ENCODE measurements around the gene C2. TPM values are rescaled to one million over a fixed set of nuclear protein-coding genes. Genes with fewer than 3 reads are reported as not detected.
A peak's percentile ranks its signal among the peaks of the same experiment; 100 is the strongest.
"Not testable (repeated sequence)": the region's sequence is repeated elsewhere in the genome, so short reads cannot be mapped to it uniquely, and the experiment has no call there.

The C2 gene
- total RNA-seq, 1 donor from 2014 or later, result 2.9 TPM

DNA sequence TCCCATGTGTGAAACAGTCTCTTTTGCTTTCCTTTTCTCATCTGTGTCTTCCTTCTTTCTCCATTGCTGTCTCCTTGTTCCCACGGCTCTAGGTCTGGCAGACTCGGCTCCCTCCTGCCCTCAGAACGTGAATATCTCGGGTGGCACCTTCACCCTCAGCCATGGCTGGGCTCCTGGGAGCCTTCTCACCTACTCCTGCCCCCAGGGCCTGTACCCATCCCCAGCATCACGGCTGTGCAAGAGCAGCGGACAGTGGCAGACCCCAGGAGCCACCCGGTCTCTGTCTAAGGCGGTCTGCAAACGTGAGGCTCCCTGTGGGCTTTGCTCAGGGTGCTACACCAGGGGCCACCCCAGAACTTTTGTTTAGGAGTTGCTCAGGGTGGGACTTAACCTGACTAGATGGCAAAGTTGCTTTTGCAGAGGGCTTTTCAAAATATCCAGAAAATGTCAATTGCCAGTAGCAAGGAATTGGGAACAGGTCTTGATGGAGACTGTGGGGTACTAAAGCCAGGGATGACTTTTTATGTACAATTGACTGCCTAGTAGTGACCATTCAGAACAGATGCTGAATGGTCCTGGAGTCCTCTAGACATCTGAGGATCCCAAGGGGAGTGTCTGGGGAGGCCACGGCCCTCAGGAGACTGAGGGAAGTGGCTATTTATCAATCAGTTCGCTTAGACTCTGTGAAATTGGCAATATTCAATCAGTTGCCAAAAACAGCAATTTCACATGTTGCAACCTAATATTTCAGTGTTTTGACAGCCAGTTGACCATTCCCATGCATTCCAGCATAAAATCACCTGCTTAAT, 550 bp downstream of the C2 start:
- ATAC-seq, result peak; percentile 31

DNA sequence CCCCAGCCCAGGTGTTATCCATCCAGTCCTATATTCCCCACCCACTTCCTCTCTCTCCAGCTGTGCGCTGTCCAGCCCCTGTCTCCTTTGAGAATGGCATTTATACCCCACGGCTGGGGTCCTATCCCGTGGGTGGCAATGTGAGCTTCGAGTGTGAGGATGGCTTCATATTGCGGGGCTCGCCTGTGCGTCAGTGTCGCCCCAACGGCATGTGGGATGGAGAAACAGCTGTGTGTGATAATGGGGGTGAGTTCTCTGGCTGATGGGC, 1.1 kb downstream of the C2 start:
- no peak for ATAC-seq

DNA sequence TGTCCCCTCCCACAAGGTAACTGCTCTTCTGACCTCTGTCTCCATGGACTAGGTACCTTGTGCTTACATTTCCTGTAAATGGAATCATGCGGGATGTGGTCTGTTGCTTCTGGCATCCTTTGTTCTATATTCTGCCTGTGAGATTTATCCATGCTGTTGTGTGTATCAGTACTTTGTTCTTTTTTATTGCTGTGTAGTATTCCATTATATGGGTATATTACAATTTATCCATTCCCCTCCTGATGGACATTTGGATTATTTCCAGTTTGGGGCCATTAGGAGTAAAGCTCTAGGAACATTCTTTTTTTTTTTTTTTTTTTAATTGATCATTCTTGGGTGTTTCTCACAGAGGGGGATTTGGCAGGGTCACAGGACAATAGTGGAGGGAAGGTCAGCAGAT, 3.4 kb downstream of the C2 start:
- ATAC-seq, result no peak

DNA sequence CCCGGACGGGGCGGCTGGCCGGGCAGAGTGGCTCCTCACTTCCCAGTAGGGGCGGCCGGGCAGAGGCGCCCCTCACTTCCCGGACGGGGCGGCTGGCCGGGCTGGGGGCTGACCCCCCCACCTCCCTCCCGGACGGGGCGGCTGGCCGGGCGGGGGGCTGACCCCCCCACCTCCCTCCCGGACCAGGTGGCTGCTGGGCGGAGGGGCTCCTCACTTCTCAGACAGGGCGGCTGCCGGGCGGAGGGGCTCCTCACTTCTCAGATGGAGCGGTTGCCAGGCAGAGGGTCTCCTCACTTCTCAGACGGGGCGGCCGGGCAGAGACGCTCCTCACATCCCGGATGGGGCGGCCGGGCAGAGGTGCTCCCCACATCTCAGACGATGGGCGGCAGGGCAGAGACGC, 4.6 kb downstream of the C2 start:
- not testable (repeated sequence) for ATAC-seq

DNA sequence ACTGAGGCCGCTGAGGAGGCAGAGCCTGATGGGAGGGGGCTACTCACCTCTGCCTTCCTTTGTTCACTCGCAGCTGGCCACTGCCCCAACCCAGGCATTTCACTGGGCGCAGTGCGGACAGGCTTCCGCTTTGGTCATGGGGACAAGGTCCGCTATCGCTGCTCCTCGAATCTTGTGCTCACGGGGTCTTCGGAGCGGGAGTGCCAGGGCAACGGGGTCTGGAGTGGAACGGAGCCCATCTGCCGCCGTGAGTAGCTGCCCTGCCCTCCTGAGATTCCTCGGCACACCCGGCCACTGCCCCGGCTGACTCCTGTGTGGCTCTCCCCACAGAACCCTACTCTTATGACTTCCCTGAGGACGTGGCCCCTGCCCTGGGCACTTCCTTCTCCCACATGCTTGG, 6.0 kb downstream of the C2 start:
- ATAC-seq, result peak; percentile 23

DNA sequence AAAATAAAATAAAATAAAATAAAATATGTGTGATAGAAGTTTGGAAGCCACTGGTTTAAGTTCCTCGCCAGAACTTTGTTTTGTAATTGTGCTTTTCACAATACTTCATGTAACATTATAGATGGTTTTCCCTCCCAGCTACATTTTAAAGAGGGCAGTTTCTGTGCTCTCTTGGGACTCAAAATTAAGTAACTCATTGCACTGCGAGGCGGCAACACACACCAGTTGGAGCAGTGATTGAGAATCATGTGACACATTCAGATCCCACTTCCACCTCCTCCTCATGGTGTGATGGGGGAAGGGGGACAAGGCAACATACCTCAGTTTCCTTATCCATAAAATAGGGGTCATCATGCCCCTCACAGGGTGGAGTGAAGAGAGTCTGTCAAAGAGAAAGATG, 7.5 kb downstream of the C2 start:
- no peak for ATAC-seq

DNA sequence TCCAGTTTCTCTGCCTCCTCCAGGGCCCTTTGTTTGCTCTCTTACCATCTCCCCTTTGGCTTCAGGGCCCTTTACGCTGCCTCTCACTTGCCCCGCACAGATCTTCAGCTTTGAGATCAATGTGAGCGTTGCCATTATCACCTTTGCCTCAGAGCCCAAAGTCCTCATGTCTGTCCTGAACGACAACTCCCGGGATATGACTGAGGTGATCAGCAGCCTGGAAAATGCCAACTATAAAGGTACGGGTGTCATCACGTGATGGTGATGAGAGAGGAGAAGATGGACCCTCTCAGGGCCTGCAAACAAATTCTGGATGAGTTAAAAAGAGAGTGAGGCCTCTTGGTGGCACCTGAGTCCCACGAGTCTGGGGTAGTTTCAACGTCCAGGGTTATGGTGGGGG, 8.3 kb downstream of the C2 start:
- no peak for ATAC-seq

DNA sequence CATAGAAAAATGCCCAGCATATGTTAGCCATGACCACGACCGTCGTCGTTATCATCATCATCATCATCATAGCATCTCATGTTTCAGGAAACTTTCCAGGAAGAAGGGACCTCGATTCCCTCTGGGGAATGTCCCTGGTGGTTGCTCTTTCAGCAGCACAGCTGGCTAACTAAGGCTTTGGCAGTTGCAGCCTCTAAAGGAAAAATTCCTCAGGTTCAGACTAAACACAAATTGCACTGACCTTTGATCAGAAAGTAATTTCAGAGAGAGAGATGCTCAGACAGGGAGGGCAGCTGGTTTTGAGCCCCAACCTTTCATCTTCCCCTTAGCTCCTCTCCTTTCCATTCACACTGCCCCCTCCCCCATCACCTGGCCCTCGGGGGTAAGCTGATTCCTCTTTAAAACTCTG, 12.7 kb downstream of the C2 start:
- ATAC-seq, result no peak

DNA sequence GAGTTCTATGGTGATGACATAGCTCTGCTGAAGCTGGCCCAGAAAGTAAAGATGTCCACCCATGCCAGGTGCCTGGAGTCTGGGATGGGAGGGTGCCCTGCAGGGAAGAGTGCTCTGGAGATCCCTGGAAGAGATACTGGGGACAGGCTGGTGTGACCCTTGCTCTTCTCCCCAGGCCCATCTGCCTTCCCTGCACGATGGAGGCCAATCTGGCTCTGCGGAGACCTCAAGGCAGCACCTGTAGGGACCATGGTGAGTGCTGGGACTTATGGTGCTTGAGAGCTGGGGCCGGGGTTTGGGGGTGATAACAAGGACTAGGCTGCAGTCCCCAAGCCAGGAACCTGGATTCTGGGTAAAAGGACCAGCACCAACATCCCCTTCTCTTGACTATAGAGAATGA, 16.2 kb downstream of the C2 start:
- ATAC-seq, result no peak

DNA sequence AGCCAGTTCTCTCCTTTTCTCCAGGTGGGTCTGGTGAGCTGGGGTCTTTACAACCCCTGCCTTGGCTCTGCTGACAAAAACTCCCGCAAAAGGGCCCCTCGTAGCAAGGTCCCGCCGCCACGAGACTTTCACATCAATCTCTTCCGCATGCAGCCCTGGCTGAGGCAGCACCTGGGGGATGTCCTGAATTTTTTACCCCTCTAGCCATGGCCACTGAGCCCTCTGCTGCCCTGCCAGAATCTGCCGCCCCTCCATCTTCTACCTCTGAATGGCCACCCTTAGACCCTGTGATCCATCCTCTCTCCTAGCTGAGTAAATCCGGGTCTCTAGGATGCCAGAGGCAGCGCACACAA, 17.6 kb downstream of the C2 start:
- ATAC-seq, result no peak

DNA sequence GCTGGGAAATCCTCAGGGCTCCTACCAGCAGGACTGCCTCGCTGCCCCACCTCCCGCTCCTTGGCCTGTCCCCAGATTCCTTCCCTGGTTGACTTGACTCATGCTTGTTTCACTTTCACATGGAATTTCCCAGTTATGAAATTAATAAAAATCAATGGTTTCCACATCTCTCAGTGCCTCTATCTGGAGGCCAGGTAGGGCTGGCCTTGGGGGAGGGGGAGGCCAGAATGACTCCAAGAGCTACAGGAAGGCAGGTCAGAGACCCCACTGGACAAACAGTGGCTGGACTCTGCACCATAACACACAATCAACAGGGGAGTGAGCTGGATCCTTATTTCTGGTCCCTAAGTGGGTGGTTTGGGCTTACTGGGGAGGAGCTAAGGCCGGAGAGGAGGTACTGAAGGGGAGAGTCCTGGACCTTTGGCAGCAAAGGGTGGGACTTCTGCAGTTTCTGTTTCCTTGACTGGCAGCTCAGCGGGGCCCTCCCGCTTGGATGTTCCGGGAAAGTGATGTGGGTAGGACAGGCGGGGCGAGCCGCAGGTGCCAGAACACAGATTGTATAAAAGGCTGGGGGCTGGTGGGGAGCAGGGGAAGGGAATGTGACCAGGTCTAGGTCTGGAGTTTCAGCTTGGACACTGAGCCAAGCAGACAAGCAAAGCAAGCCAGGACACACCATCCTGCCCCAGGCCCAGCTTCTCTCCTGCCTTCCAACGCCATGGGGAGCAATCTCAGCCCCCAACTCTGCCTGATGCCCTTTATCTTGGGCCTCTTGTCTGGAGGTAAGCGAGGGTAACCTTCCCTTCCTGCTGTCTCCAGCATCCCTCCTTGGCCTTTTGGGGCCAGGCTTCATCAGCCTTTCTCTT, 18.2 kb downstream of the C2 start, which contains the start of gene CFB:
Gene CFB (plus strand): TSS at position 589 of the 863 bp plus-strand sequence. CDS start 127 bp downstream, at position 716.
- peak; percentile 69 for ATAC-seq

DNA sequence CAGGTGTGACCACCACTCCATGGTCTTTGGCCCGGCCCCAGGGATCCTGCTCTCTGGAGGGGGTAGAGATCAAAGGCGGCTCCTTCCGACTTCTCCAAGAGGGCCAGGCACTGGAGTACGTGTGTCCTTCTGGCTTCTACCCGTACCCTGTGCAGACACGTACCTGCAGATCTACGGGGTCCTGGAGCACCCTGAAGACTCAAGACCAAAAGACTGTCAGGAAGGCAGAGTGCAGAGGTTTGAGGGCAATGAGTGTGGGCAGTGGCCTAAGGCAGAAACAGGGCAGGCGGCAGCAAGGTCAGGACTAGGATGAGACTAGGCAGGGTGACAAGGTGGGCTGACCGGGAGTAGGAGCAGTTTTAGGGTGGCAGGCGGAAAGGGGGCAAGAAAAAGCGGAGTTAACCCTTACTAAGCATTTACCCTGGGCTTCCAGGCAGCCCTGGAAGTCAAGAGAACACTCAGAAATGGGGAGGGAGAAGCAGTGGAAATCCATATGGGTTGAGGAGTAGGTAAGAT, 18.9 kb downstream of the C2 start:
- no peak for ATAC-seq

DNA sequence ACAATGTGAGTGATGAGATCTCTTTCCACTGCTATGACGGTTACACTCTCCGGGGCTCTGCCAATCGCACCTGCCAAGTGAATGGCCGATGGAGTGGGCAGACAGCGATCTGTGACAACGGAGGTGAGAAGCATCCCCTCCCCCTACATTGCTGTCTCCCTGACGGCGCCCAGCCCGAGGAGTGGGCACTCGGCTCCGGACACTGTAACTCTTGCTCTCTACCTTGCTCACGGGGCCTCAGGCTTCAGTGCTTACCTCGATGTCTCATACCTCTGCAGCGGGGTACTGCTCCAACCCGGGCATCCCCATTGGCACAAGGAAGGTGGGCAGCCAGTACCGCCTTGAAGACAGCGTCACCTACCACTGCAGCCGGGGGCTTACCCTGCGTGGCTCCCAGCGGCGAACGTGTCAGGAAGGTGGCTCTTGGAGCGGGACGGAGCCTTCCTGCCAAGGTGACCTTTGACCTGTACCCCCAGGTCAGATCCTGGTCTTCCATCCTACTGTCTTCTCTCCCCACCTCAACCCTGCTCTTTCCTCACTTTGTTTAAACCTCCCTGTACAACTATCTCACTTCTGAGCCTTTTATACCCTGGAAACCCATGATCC, 19.7 kb downstream of the C2 start:
- ATAC-seq, result no peak

DNA sequence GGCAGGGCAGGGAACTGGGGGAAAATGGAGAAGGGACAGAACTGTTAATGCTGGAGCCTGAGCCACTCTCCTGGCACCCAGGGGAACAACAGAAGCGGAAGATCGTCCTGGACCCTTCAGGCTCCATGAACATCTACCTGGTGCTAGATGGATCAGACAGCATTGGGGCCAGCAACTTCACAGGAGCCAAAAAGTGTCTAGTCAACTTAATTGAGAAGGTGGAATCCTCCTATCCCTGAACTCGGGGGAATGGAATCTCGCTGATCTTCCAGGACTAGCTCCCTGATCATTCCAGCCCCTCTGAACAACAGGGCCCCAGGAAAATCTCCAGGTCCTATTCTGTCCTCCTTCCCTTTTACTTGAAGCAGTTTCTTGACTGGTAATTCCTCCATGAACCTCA, 20.3 kb downstream of the C2 start:
- ATAC-seq, result no peak

DNA sequence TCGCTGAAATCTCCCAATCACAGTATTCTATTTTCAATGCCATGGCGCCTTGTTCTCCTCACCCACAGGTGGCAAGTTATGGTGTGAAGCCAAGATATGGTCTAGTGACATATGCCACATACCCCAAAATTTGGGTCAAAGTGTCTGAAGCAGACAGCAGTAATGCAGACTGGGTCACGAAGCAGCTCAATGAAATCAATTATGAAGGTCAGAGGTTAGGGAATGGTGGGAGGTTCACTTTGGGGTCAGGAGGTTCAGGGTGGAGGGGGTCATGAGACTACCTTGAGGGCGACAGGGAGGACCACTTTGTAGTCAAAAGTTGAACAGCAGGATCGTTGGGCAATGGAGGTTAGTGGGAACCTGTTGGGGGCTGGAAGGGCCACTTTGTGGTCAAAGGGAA, 20.8 kb downstream of the C2 start:
- no peak for ATAC-seq

DNA sequence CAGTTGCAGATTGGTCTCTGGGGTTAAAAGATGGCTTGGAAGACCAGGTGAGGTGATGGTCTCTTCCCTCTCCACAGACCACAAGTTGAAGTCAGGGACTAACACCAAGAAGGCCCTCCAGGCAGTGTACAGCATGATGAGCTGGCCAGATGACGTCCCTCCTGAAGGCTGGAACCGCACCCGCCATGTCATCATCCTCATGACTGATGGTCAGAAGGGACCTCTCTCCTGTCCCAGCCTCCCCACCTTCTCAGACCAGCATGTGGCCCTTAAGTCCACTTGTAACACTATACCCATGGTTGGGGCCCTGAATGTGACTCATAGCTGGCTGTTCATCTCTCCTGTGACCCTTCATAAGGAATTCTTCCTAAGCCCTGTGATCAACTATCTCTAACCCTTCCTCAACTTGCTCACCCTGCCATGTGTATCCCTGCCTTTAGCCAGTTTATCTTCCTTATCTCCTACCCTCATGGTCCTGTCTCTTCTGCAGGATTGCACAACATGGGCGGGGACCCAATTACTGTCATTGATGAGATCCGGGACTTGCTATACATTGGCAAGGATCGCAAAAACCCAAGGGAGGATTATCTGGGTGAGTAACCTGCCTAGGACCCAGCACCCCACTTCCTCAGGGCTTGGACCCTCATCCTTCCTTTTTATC, 21.4 kb downstream of the C2 start:
- peak; percentile 27 for ATAC-seq

DNA sequence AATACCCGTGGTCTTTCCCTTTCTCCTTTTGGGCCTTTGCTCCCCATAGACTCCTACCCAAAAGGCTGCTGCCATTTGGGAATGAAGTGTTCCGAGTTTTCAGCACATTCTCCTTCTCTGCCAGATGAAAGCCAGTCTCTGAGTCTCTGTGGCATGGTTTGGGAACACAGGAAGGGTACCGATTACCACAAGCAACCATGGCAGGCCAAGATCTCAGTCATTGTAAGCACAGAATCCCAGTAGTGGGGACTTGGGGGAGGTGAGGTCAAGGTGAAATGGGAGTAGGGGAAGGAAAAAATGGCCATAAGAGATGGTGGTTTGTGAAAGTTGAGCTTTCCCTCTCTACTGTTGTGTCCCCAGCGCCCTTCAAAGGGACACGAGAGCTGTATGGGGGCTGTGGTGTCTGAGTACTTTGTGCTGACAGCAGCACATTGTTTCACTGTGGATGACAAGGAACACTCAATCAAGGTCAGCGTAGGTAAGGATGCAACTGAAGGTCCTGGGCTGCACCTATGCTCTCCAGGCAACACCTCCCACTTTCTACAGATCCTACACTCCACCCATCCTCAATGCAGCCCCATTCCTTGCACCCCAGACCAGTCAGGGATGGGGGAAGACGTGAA, 22.5 kb downstream of the C2 start:
- no peak for ATAC-seq

DNA sequence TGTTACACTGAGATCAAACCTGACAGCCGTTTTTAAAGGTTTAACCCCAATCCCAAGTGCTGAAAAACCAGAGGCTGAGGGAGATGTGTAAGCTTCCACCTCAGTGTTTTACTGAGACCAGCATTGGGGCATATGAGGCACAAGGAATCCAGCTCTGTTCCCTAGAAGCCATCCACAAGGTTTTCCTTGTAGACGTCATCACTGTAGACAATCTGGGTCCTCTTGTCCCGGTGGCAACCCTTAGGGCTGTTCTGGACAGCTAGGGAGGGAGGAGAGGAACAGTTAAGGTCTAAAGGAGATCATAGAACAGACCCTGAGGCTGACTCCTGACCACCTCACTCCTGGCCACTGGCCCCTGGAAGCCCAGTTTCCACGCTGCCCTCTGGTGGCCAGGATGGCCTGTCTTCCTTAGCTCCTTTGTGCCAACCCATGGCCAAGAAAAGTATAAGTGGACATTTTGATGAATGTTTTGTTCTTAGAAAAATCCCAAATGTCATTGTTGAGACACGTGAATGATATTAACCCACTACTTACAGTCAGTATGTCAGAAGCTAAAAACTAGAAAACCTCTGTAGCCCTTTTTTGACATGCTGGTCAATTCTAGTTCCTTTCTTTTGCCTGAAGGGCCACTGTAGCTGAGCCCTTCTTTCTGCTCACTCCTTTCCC, 24.8 kb downstream of the C2 start:
- peak; percentile 28 for ATAC-seq

DNA sequence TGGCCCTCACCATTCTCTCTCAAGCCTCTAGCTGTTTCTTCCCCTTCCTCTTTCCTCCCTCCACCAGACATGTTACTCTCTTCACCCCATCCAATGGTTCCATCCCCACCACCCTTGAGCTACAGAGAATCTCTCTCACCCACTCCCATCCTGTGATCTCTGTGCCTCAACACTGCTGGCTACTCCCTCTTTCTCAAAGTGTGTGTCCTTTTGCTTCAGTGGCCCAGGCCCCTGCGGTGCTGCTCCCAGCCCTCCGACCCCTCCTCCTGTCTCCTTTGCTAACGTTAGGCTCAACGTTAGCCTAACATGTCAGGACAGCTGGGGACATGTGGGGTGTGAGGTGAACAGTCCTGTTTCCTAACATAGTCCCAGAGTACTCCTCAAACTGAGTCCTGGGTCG, 25.4 kb downstream of the C2 start:
- no peak for ATAC-seq

DNA sequence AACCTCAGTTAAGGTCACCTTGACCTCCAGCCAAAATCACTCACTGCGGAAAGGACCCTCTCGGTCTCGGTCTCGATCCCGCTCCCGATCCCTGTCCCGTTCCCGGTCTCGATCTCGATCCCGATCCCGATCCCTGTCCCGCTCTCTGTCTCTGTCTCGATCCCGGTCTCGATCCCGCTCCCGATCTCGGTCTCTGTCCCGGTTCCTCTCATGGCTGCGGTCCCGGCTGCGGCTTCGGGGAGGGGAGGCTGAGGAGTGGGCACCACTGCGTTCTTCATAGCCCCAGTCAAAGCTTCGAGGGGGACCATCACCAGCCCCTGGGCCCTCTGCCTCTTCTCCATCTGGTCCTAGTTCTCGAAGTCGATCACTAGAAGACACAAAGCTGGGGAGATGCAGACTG, 27.0 kb downstream of the C2 start:
- ATAC-seq, result no peak

DNA sequence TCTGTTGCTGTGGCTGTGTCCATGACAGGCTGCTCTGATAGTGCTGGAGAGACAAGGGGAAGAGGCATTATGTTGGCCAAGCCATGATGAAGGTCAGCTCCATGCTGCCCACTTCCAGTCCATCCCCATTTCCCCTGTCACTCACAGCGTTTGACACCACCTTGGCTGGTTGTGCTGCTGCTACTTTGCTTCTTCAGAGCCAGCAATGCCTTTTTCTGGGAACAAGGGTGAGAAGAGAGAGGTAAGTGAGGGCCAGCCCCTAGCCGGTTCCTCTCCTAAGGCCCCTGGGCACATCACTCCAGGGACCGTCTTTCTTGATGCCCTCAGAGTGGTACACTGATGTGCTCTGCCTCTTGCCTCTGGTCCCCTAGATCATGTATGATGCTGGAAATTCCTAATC, 29.3 kb downstream of the C2 start:
- no peak for ATAC-seq

DNA sequence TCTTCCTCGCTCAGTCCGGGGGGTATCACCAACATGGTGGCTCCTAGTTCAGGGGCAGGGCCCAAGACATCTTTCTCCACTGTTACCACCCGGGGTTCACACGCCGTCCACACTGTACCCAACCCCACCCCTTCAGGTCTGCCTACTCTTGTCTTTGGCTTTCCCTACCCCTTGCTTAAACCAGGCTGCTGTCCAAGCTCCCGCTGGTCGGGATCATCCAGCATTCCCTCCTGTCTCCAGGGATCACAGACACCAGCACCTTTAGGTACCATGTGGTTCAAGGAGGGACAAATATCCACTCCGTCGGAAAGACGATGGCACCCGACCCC, 30.9 kb downstream of the C2 start:
- peak; percentile 32 for ATAC-seq

All from esophagus mucosa (tissue), 1 donor.